A549 treated with CpdA at 1 μM for 4 hours (cell line): ENCODE data around the gene GALNT17. TPM values are rescaled to one million over a fixed set of nuclear protein-coding genes. Genes with fewer than 3 reads are reported as not detected.

Experiments
- total RNA-seq: library from RNA; stranded (reverse); fragments of 200-300 nt; extraction: Qiagen RNA extraction; gene quantifications from 5 replicates; pipeline ENCODE4 v1.2.3, GENCODE V29; 2022; ENCODE audit warnings: low read depth

Gene GALNT17
- not detected in 5 replicates for total RNA-seq

GRCh38 chr7:71132127-71132376, at the start of gene GALNT17:
TSS of gene GALNT17 (plus strand) at chr7:71132144.

